ENCODE data around the gene ME1.

- TF ChIP-seq CTCF (IDR thresholded peaks at IDR 0.05) (no peak), POLR2A (IDR thresholded peaks at IDR 0.05) (no peak), POLR2AphosphoS5 (IDR thresholded peaks at IDR 0.05) (no peak)
These were observed 11.9 kb upstream of the ME1 start for GRCh38 chr6:83442752-83443151.

All from prostate gland (tissue), 2 donors.